HepG2 (cell line): ENCODE measurements around the gene ZNF142. TPM values are rescaled to one million over a fixed set of nuclear protein-coding genes. Genes with fewer than 3 reads are reported as not detected.

Experiments used
- ATAC-seq: fragments of 200-7000 bp; cut with Tn5 transposase; 3 replicates; pipeline ENCODE4 v1.9.1; 2020; ENCODE audit warnings: mild to moderate bottlenecking, moderate library complexity
- BruUV-seq: library from RNA; stranded (reverse); fragments of 400-500 nt; replicated peaks from 2 replicates; lab custom pipeline; 2021; lab: Mats Ljungman, UMichigan
- CTCF ChIA-PET: fragments of 300-600 bp; formaldehyde crosslinking; extraction: SDS; loops from one replicate; lab custom pipeline; 2021; ENCODE audit warnings: low total read pairs, inconsistent platforms, low intra/inter-chr PET ratio; lab: Yijun Ruan, JAX
- POLR2A ChIA-PET: fragments of 350-600 bp; sonication (Branson Sonifier 250); formaldehyde crosslinking; loops from one replicate; lab custom pipeline; 2020; ENCODE audit warnings: antibody characterized with exemption, inconsistent platforms; lab: Yijun Ruan, JAX
- DNase-seq: peaks from one replicate; pipeline ENCODE4 v3.0.0-alpha.2; 2015; ENCODE audit warnings: low spot score
- FAIRE-seq: peaks from 3 replicates; lab custom pipeline; 2011; peaks lifted over from hg19 to GRCh38; lab: Jason Lieb, UNC
- H2AFZ ChIP-seq: one replicate; pipeline ENCODE4 v1.6.1; 2011; ENCODE audit warnings: low read length, inconsistent platforms
- H3K27ac ChIP-seq: fragments of 300-600 bp; 3 replicates; pipeline ENCODE4 v1.8.0; 2011; ENCODE audit warnings: mixed run types, mild to moderate bottlenecking, mixed read lengths, low read length, inconsistent platforms; ENCODE audit not compliant: insufficient read depth; ENCODE audit errors: extremely low read length
- H3K27me3 ChIP-seq, 2 experiments: fragments of 200-600 bp in 1 of 2; 2 replicates in 1 of 2; 3 replicates in 1 of 2; pipeline versions ENCODE4 v1.6.0 to v1.8.0; 2011; ENCODE audit warnings: low read length in 2 of 2, mild to moderate bottlenecking in 2 of 2, moderate library complexity in 2 of 2, inconsistent platforms in 1 of 2; ENCODE audit not compliant: insufficient read depth in 2 of 2, control insufficient read depth in 1 of 2
- H3K36me3 ChIP-seq, 2 experiments: fragments of 200-600 bp in 1 of 2; replicated peaks in 1 of 2; 2 replicates in 1 of 2; 3 replicates in 1 of 2; pipeline versions ENCODE4 v1.5.1 to v1.8.0; 2011; ENCODE audit warnings: low read length in 2 of 2, inconsistent platforms in 1 of 2; ENCODE audit not compliant: insufficient read depth in 2 of 2, control insufficient read depth in 1 of 2
- H3K4me1 ChIP-seq: 2 replicates; pipeline ENCODE4 v1.5.1; 2012; ENCODE audit warnings: low read length, inconsistent platforms; ENCODE audit not compliant: insufficient read depth
- H3K4me2 ChIP-seq: 2 replicates; pipeline ENCODE4 v1.6.0; 2011; ENCODE audit warnings: low read depth, low read length, inconsistent platforms
- H3K4me3 ChIP-seq, 3 experiments: fragments of 200-600 bp in 1 of 3; sonication (generic), shearing (Covaris generic) in 1 of 3; replicated peaks in 1 of 3; 2 replicates each; pipeline ENCODE4 v1.5.1; 2011 to 2016; ENCODE audit warnings: low read length in 3 of 3, inconsistent platforms in 2 of 3, low read depth in 2 of 3, mild to moderate bottlenecking in 2 of 3, control low read depth in 1 of 3, mixed read lengths in 1 of 3; ENCODE audit not compliant: insufficient read depth in 1 of 3
- H3K79me2 ChIP-seq: one replicate; pipeline ENCODE4 v1.6.1; 2011; ENCODE audit warnings: low read length, inconsistent platforms; ENCODE audit not compliant: insufficient read depth
- H3K9ac ChIP-seq: 2 replicates; pipeline ENCODE4 v1.6.0; 2011; ENCODE audit warnings: mild to moderate bottlenecking, low read depth, low read length, inconsistent platforms; ENCODE audit not compliant: insufficient read depth
- H3K9me3 ChIP-seq: 2 replicates; pipeline ENCODE4 v1.5.1; 2012; ENCODE audit warnings: mild to moderate bottlenecking, low read length
- H4K20me1 ChIP-seq: 2 replicates; pipeline ENCODE4 v1.6.0; 2011; ENCODE audit warnings: inconsistent platforms, mild to moderate bottlenecking, low read length, moderate library complexity; ENCODE audit not compliant: insufficient read depth
- CHD2 ChIP-seq: IDR thresholded peaks from 2 replicates; pipeline ENCODE4 v1.6.1; 2011; ENCODE audit warnings: low read depth, low read length, improper control_type of control experiment
- GMEB1 ChIP-seq: sonication (generic); formaldehyde crosslinking; IDR thresholded peaks from 2 replicates; pipeline ENCODE4 v1.5.1; 2020; ENCODE audit warnings: missing genetic modification reagents, mild to moderate bottlenecking, borderline replicate concordance
- JUN ChIP-seq: sonication (generic); formaldehyde crosslinking; IDR thresholded peaks from 2 replicates; pipeline ENCODE4 v1.4.0; 2020; ENCODE audit warnings: mild to moderate bottlenecking, missing genetic modification reagents
- KAT8 ChIP-seq: IDR thresholded peaks from 2 replicates; pipeline ENCODE4 v1.6.1; 2016; ENCODE audit warnings: missing genetic modification reagents, missing compliant biosample characterization
- NCOA2 ChIP-seq: sonication (generic); formaldehyde crosslinking; IDR thresholded peaks from 2 replicates; pipeline ENCODE4 v1.8.0; 2022; ENCODE audit warnings: inconsistent platforms
- NFAT5 ChIP-seq: sonication (generic); formaldehyde crosslinking; IDR thresholded peaks from 2 replicates; pipeline ENCODE4 v1.4.0; 2020; ENCODE audit warnings: missing genetic modification reagents
- RFX3 ChIP-seq: IDR thresholded peaks from 2 replicates; pipeline ENCODE4 v1.6.1; 2016; ENCODE audit warnings: missing biosample characterization, missing genetic modification reagents
- ZBTB39 ChIP-seq: sonication (generic); formaldehyde crosslinking; IDR thresholded peaks from 2 replicates; pipeline ENCODE4 v1.5.0; 2020; ENCODE audit warnings: missing genetic modification reagents
- ZFP82 ChIP-seq: sonication (generic); formaldehyde crosslinking; IDR thresholded peaks from 2 replicates; pipeline ENCODE4 v1.5.1; 2020; ENCODE audit warnings: mild to moderate bottlenecking, missing genetic modification reagents, borderline replicate concordance
- ZNF138 ChIP-seq: sonication (generic); formaldehyde crosslinking; IDR thresholded peaks from 2 replicates; pipeline ENCODE4 v1.5.0; 2020; ENCODE audit warnings: mild to moderate bottlenecking, low read depth, missing genetic modification reagents
- ZNF530 ChIP-seq: sonication (generic); formaldehyde crosslinking; IDR thresholded peaks from 2 replicates; pipeline ENCODE4 v1.5.0; 2020; ENCODE audit warnings: low read depth, mild to moderate bottlenecking, missing genetic modification reagents
- ZNF615 ChIP-seq: sonication (generic); formaldehyde crosslinking; IDR thresholded peaks from 2 replicates; pipeline ENCODE4 v1.5.0; 2020; ENCODE audit warnings: mild to moderate bottlenecking, missing genetic modification reagents, borderline replicate concordance
- WGBS: methylation state at CpG from one replicate; pipeline ENCODE4 v1.1.6; 2017; ENCODE audit warnings: low lambda C conversion rate; 5-methylcytosine and 5-hydroxymethylcytosine counted together
- in situ Hi-C: cut with HindIII; loops from 2 replicates; pipeline ENCODE4 v1.10.0; 2017; ENCODE audit warnings: low pct_unique_long_range_greater_than_20kb; ENCODE audit not compliant: extremely low pct_ligation_motif_present
- intact Hi-C: fragments of 100-400 bp; cut with micrococcal nuclease; formaldehyde crosslinking; loops from one replicate; pipeline ENCODE4 v1.10.0; 2022; ENCODE audit not compliant: unreplicated experiment
- polyA plus RNA-seq, 8 experiments: library from polyadenylated mRNA; depleted of rRNA in 3 of 8; stranded (reverse) in 7 of 8; unstranded in 1 of 8; fragments of >200 nt; fragmentation: Illumina TruSeq in 4 of 8; extraction: Trizol in 4 of 8; gene quantifications; 2 replicates each; pipeline versions ENCODE4 v1.2.1 to v1.2.3, GENCODE V29; 2011 to 2016; ENCODE audit warnings: low read depth in 4 of 8, missing spikeins in 1 of 8, mixed read lengths in 1 of 8; ENCODE audit not compliant: insufficient read depth in 1 of 8
- total RNA-seq, 5 experiments: library from RNA; depleted of rRNA; stranded (reverse); fragments of >200 nt; fragmentation: Illumina TruSeq; extraction: Trizol; gene quantifications; 2 replicates each; pipeline ENCODE4 v1.2.3, GENCODE V29; 2016; ENCODE audit warnings: low read depth in 1 of 5

Gene ZNF142
- total and polyA plus RNA-seq, 2 of the 13 experiments (the other 11 are each of a cell fraction or from before 2014, with no cell fraction given): 4.8 to 11.4 TPM

GRCh38 chr2:218662377-218662776 is 3.0 kb upstream of the ZNF142 start:
- H3K4me3 ChIP-seq: no peak overlapping the region
- H2AFZ ChIP-seq: no peak overlapping the region
- peaks cover 24% of the 10 kb centered on the region for H3K4me1 ChIP-seq
- ATAC-seq (no peak), DNase-seq (no peak), FAIRE-seq (no peak)
- ChIA-PET POLR2A (interaction anchor here (5.8 kb wide), 1 partner anchor 8 kb away, joined by 130 read pairs; the partner anchor contains the start of genes RNF25 and STK36), CTCF (no interaction called here)
- H3K9ac ChIP-seq: no peak overlapping the region
- H3K79me2 ChIP-seq: peaks cover 20% of the 10 kb centered on the region
- intact Hi-C loops: no loop called here
- H4K20me1 ChIP-seq: no peaks in the 10 kb centered on the region
- BruUV-seq: no TSS peak
- H3K4me2 ChIP-seq: no peak overlapping the region
- no peak overlapping the region for H3K27ac ChIP-seq
- peaks cover 29 to 58% of the 10 kb centered on the region in 2 experiments for H3K36me3 ChIP-seq
- WGBS: 97% methylated on average over 7 of the region's 7 CpGs
- no peaks in the 10 kb centered on the region for H3K9me3 ChIP-seq
- no peaks in the 10 kb centered on the region; a peak in 1 of 5 replicates for H3K27me3 ChIP-seq
- TF ChIP-seq ZBTB39 (CRISPR knock-in tag) (no peak), ZNF615 (CRISPR knock-in tag) (no peak), CHD2 (no peak), RFX3 (CRISPR knock-in tag) (no peak), GMEB1 (CRISPR knock-in tag) (no peak), NFAT5 (CRISPR knock-in tag) (no peak), ZNF530 (no peak), ZFP82 (CRISPR knock-in tag) (no peak), KAT8 (CRISPR knock-in tag) (no peak), NCOA2 (CRISPR knock-in tag) (no peak), JUN (no peak), ZNF138 (CRISPR knock-in tag) (no peak)
- in situ Hi-C loops: no loop called here
